Keratinocyte (primary cell): Measurements from ENCODE around the gene PTPN13. TPM values are rescaled to one million over a fixed set of nuclear protein-coding genes. Genes with fewer than 3 reads are reported as not detected.

Experiments
- DNase-seq: peaks from one replicate; pipeline ENCODE4 v3.0.0-alpha.2; 2011; ENCODE audit warnings: low read depth, missing footprints, low spot score
- FAIRE-seq: peaks from 2 replicates; lab custom pipeline; 2011; peaks lifted over from hg19 to GRCh38; lab: Jason Lieb, UNC
- H2AFZ ChIP-seq: 2 replicates; pipeline ENCODE4 v1.6.0; 2012; ENCODE audit warnings: low read length, control low read depth, inconsistent platforms; ENCODE audit not compliant: control insufficient read depth
- H3K27ac ChIP-seq: 2 replicates; pipeline ENCODE4 v1.5.1; 2011; ENCODE audit warnings: low read length; ENCODE audit not compliant: control insufficient read depth, insufficient read depth
- H3K27me3 ChIP-seq: 3 replicates; pipeline ENCODE4 v1.6.0; 2011; ENCODE audit warnings: low read length; ENCODE audit not compliant: control insufficient read depth, insufficient read depth; ENCODE audit errors: extremely low read depth
- H3K36me3 ChIP-seq, 2 experiments: 2 replicates in 1 of 2; 3 replicates in 1 of 2; pipeline ENCODE4 v1.5.1; 2011; ENCODE audit warnings: low read length in 2 of 2, mild to moderate bottlenecking in 1 of 2; ENCODE audit not compliant: control insufficient read depth in 2 of 2, insufficient read depth in 2 of 2; ENCODE audit errors: extremely low read depth in 1 of 2
- H3K4me1 ChIP-seq: 3 replicates; pipeline ENCODE4 v1.5.1; 2011; ENCODE audit warnings: low read length; ENCODE audit not compliant: control insufficient read depth, insufficient read depth; ENCODE audit errors: extremely low read depth
- H3K4me2 ChIP-seq: 3 replicates; pipeline ENCODE4 v1.6.0; 2011; ENCODE audit warnings: low read depth, low read length; ENCODE audit not compliant: control insufficient read depth, insufficient read depth; ENCODE audit errors: extremely low read depth
- H3K4me3 ChIP-seq, 3 experiments: fragments of 200-600 bp in 1 of 3; sonication (generic) in 1 of 3; 2 replicates in 2 of 3; 3 replicates in 1 of 3; pipeline ENCODE4 v1.5.1; 2011 to 2016; ENCODE audit warnings: low read length in 3 of 3, mild to moderate bottlenecking in 3 of 3, control low read depth in 2 of 3, inconsistent platforms in 1 of 3, low read depth in 1 of 3, mixed read lengths in 1 of 3, mixed run types in 1 of 3, moderate library complexity in 1 of 3; ENCODE audit not compliant: control insufficient read depth in 2 of 3, insufficient read depth in 2 of 3; ENCODE audit errors: extremely low read depth in 1 of 3
- H3K79me2 ChIP-seq: 2 replicates; pipeline ENCODE4 v1.6.0; 2012; ENCODE audit warnings: low read length; ENCODE audit not compliant: control insufficient read depth, insufficient read depth
- H3K9ac ChIP-seq: 3 replicates; pipeline ENCODE4 v1.6.0; 2011; ENCODE audit warnings: low read length; ENCODE audit not compliant: control insufficient read depth, insufficient read depth; ENCODE audit errors: extremely low read depth
- H3K9me1 ChIP-seq: 3 replicates; pipeline ENCODE4 v1.6.0; 2011; ENCODE audit warnings: low read length; ENCODE audit not compliant: control insufficient read depth, insufficient read depth; ENCODE audit errors: extremely low read depth
- H3K9me3 ChIP-seq: 2 replicates; pipeline ENCODE4 v1.5.1; 2012; ENCODE audit warnings: low read depth, low read length; ENCODE audit not compliant: control insufficient read depth
- H4K20me1 ChIP-seq: 3 replicates; pipeline ENCODE4 v1.6.0; 2011; ENCODE audit warnings: low read length; ENCODE audit not compliant: control insufficient read depth, insufficient read depth; ENCODE audit errors: extremely low read depth
- CTCF ChIP-seq, 3 experiments: IDR thresholded peaks in 1 of 3; conservative IDR thresholded peaks in 1 of 3; optimal IDR thresholded peaks in 1 of 3; 2 replicates in 2 of 3; 3 replicates in 1 of 3; pipeline versions ENCODE3 to v1.5.1; 2011; ENCODE audit warnings: low read length in 3 of 3, mild to moderate bottlenecking in 3 of 3, moderate library complexity in 2 of 3, control low read depth in 1 of 3, inconsistent platforms in 1 of 3; ENCODE audit not compliant: insufficient read depth in 2 of 3; ENCODE audit errors: extremely low read depth in 1 of 3
- EZH2 ChIP-seq: IDR thresholded peaks from one replicate; pipeline ENCODE4 v1.6.1; 2012; ENCODE audit warnings: inconsistent platforms, mild to moderate bottlenecking, low read length, moderate library complexity
- dilution Hi-C: fragments of 300-500 bp; cut with MboI; formaldehyde crosslinking; loops from one replicate; pipeline ENCODE4 v1.7.0; 2020; ENCODE audit warnings: low sequenced_read_pairs; ENCODE audit not compliant: extremely low pct_ligation_motif_present
- polyA plus RNA-seq, 5 experiments: library from polyadenylated mRNA; depleted of rRNA in 3 of 5; stranded (reverse) in 3 of 5; stranded (forward) in 1 of 5; unstranded in 1 of 5; fragments of >200 nt; gene quantifications; 1 replicate in 1 of 5; 2 replicates in 3 of 5; 3 replicates in 1 of 5; pipeline versions ENCODE4 v1.2.1 to v1.2.3, GENCODE V29; 2011 to 2012; ENCODE audit warnings: missing spikeins in 2 of 5, low read depth in 1 of 5, low replicate concordance in 1 of 5

The PTPN13 gene
- polyA plus RNA-seq, 1 donor (not counting 4 experiments of a cell fraction or from before 2014, with no cell fraction given), result 37.6 TPM

- no peaks in the 10 kb centered on the region for H3K9me1 ChIP-seq
Observed at GRCh38 chr4:86720508-86721068, 126.5 kb downstream of the PTPN13 start.

GRCh38 chr4:86721412-86721811 lies 127.3 kb downstream of the PTPN13 start:
- Histone ChIP-seq H2AFZ (no peak overlapping the region), H3K27ac (no peak overlapping the region), H3K9me1 (no peaks in the 10 kb centered on the region), H3K9ac (no peak overlapping the region), H3K27me3 (no peaks in the 10 kb centered on the region), H3K4me3 (no peak overlapping the region), H3K9me3 (no peaks in the 10 kb centered on the region), H3K36me3 (peaks cover 2 to 5% of the 10 kb centered on the region in 2 experiments), H3K4me2 (no peak overlapping the region), H3K79me2 (peaks cover 2% of the 10 kb centered on the region), H3K4me1 (peaks cover 6% of the 10 kb centered on the region), H4K20me1 (no peaks in the 10 kb centered on the region)
- DNase-seq, result no peak
- TF ChIP-seq CTCF (optimal IDR thresholded peaks at IDR 0.05 in 1 of 3, IDR thresholded peaks at IDR 0.05 in 1 of 3, conservative IDR thresholded peaks at IDR 0.05 in 1 of 3; ENCODE audit: extremely low read depth in 1 of 3, insufficient read depth in 2 of 3, low read length in 3 of 3), result no peak
- TF ChIP-seq EZH2, result no peak
- FAIRE-seq, result no peak
- dilution Hi-C loops, result no loop called here

More at GRCh38 chr4:86720508-86721068, 126.5 kb downstream of the PTPN13 start:
- TF ChIP-seq CTCF (optimal IDR thresholded peaks at IDR 0.05 in 1 of 3, IDR thresholded peaks at IDR 0.05 in 1 of 3, conservative IDR thresholded peaks at IDR 0.05 in 1 of 3; ENCODE audit: extremely low read depth in 1 of 3, insufficient read depth in 2 of 3, low read length in 3 of 3) (no peak), EZH2 (no peak)
- dilution Hi-C loops, result no loop called here
- Histone ChIP-seq H3K9ac (no peak overlapping the region), H3K4me3 (no peak overlapping the region), H3K27me3 (no peaks in the 10 kb centered on the region), H3K27ac (no peak overlapping the region), H3K9me3 (no peaks in the 10 kb centered on the region), H4K20me1 (no peaks in the 10 kb centered on the region), H2AFZ (no peak overlapping the region), H3K4me2 (no peak overlapping the region), H3K79me2 (no peaks in the 10 kb centered on the region), H3K4me1 (peaks cover 6% of the 10 kb centered on the region), H3K36me3 (peaks cover 4 to 10% of the 10 kb centered on the region in 2 experiments)
- DNase-seq (no peak), FAIRE-seq (no peak)
